Activated T-helper 2 cell treated with anti-CD3 and anti-CD28 coated beads, Interferon-gamma antibody, Interleukin-2, Interleukin-4, amounts not matched to agents 10 μg/mL and 5 μg/mL and 100 μg/mL, durations not matched to agents 14 hours and 24 hours and 36 hours (primary cell): Measurements from ENCODE around the gene EDAR. TPM values are rescaled to one million over a fixed set of nuclear protein-coding genes. Genes with fewer than 3 reads are reported as not detected.

Experiments used
- DNase-seq: peaks from one replicate; pipeline ENCODE4 v3.0.0; 2021; ENCODE audit warnings: low spot score
- H3K27ac Mint-ChIP-seq: one replicate; pipeline ENCODE4 v1.8.0; 2021; ENCODE audit warnings: mixed read lengths
- H3K27me3 Mint-ChIP-seq: one replicate; pipeline ENCODE4 v1.8.0; 2021; ENCODE audit warnings: low read depth, mixed read lengths
- H3K36me3 Mint-ChIP-seq: one replicate; pipeline ENCODE4 v1.8.0; 2021; ENCODE audit warnings: low read depth, mixed read lengths
- H3K4me1 Mint-ChIP-seq: one replicate; pipeline ENCODE4 v1.8.0; 2021; ENCODE audit warnings: low read depth, mixed read lengths
- H3K4me3 Mint-ChIP-seq: one replicate; pipeline ENCODE4 v1.8.0; 2021; ENCODE audit warnings: low read depth, mild to moderate bottlenecking, moderate library complexity, mixed read lengths
- H3K9me3 Mint-ChIP-seq: one replicate; pipeline ENCODE4 v1.8.0; 2021; ENCODE audit warnings: mixed read lengths
- intact Hi-C: fragments of 100-400 bp; cut with micrococcal nuclease; formaldehyde crosslinking; loops from one replicate; pipeline ENCODE4 v1.15.1; 2023
- total RNA-seq: library from RNA; stranded (reverse); gene quantifications from 2 replicates; pipeline ENCODE4 v1.2.3, GENCODE V29; 2022

The EDAR gene
- total RNA-seq, 1 donor from 2014 or later: 0.11 TPM

DNA sequence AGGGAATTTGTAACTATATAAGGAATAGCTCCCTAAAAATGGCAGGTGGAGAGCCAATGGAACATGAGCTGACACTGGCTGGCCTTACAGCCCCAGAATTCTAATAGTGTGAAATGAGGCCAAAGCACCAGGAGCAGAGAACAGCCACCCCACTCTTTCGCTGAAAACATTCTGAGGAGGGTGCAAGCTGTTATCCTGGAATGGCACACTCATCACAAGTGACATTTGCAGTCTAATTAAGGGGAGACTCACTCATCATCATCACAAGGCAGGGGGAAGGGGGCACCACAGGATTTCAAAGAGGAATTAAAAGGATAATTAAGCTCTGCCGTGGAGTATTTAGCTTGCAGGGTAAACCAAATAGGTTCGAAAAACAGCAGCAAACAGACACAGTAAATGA is 94.3 kb downstream of the EDAR start:
- peaks cover 14% of the 10 kb centered on the region for H3K4me1 Mint-ChIP-seq
- intact Hi-C loops: no loop called here
- no peak overlapping the region for H3K4me3 Mint-ChIP-seq
- H3K27me3 Mint-ChIP-seq: no peaks in the 10 kb centered on the region
- H3K9me3 Mint-ChIP-seq: peaks cover 24% of the 10 kb centered on the region
- no peak overlapping the region for H3K27ac Mint-ChIP-seq
- peaks cover 4% of the 10 kb centered on the region for H3K36me3 Mint-ChIP-seq
- no peak for DNase-seq

DNA sequence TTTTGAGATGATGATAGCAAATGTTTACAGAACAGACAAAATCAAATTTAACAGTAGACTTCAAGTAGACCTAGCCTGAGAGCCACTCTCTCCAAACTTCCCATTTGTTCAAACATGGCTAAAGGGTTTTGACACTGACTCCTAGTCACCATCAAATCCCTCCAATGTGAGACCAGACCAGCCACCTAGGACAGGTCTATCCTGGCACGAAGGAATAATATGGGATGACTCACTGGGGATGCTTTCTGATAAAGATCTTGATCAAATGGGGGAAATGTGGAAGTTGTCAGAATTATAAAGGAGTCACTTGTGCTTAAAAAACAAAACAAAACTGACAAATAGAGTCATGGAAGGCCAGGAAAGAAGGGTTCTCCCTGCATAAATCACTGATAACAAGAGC is 95.7 kb downstream of the EDAR start:
- Mint-ChIP-seq H3K36me3 (peaks cover 5% of the 10 kb centered on the region), H3K27me3 (no peaks in the 10 kb centered on the region), H3K9me3 (peaks cover 31% of the 10 kb centered on the region), H3K4me1 (peaks cover 3% of the 10 kb centered on the region), H3K27ac (no peak overlapping the region), H3K4me3 (no peak overlapping the region)
- intact Hi-C loops: no loop called here
- no peak for DNase-seq

DNA sequence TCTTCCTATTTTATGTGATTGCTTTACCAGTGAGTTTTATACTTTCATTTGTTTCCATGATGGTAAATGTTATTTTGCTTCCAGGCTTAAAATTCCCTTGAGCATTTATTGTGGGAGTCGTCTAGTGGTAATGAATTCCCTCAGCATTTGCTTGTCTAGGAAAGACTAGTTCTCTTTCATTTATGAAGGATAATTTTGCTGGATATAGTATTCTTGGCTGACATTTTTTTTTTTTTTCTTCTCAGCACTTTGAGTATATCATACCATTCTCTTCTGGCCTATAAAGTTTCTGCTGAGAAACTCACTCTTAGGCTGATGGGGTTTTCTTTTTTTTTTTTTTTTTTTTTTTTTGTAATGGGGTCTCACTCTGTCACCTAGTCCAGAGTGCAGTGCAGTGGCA is 99.1 kb downstream of the EDAR start:
- H3K4me3 Mint-ChIP-seq: no peak overlapping the region
- H3K9me3 Mint-ChIP-seq: peaks cover 36% of the 10 kb centered on the region
- H3K4me1 Mint-ChIP-seq: no peaks in the 10 kb centered on the region
- no peak for DNase-seq
- no peaks in the 10 kb centered on the region for H3K27me3 Mint-ChIP-seq
- peaks cover 8% of the 10 kb centered on the region for H3K36me3 Mint-ChIP-seq
- intact Hi-C loops: no loop called here
- no peak overlapping the region for H3K27ac Mint-ChIP-seq

DNA sequence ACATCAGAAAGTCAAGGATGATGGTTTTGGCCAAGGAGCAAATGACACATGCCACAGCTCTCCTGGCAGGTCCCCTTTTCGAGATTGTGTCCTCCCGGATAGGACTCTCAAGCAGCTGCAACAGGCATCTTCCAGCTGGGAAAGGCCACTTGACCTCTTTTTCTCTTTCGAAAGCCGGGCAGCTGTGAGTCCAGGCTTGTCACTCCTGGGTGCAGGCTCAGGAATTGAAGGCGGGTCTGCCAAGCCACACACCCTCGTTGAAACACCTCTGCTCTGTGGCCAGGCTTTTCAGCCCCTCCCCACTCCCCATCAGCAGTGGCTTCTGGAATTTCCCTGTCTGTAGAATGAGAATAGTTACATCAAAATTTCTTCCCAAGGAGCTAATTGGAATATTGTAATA is 104.4 kb downstream of the EDAR start:
- Mint-ChIP-seq H3K9me3 (peaks cover 39% of the 10 kb centered on the region), H3K27me3 (no peaks in the 10 kb centered on the region)

DNA sequence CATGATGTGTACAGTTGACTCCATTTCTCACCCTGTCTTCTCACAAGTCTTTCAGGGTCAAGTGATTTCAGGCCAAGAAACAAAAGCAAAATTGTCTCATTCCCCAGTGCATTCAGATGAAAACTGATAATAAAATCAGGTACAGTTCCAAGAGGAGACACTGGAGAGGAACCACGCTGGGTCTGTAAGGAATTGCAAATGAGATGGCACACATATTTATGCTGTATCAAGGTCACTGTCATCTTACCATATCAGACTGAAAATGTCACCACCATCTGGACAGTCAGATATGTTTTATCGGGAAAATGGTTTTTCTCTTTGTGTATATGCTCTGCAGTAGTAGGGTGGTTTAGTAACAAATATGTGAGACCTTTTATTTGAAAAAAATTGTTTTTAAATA is 110.7 kb downstream of the EDAR start:
- DNase-seq: no peak
- H3K9me3 Mint-ChIP-seq: peaks cover 23% of the 10 kb centered on the region
- H3K4me3 Mint-ChIP-seq: no peak overlapping the region
- H3K4me1 Mint-ChIP-seq: no peaks in the 10 kb centered on the region
- no peak overlapping the region for H3K27ac Mint-ChIP-seq
- no peaks in the 10 kb centered on the region for H3K27me3 Mint-ChIP-seq
- peaks cover 30% of the 10 kb centered on the region for H3K36me3 Mint-ChIP-seq
- intact Hi-C loops: no loop called here

More for the DNA sequence above, 104.4 kb downstream of the EDAR start:
- intact Hi-C loops: no loop called here
- H3K36me3 Mint-ChIP-seq: peaks cover 12% of the 10 kb centered on the region
- no peak overlapping the region for H3K27ac Mint-ChIP-seq
- DNase-seq: no peak
- no peak overlapping the region for H3K4me3 Mint-ChIP-seq
- H3K4me1 Mint-ChIP-seq: no peaks in the 10 kb centered on the region

DNA sequence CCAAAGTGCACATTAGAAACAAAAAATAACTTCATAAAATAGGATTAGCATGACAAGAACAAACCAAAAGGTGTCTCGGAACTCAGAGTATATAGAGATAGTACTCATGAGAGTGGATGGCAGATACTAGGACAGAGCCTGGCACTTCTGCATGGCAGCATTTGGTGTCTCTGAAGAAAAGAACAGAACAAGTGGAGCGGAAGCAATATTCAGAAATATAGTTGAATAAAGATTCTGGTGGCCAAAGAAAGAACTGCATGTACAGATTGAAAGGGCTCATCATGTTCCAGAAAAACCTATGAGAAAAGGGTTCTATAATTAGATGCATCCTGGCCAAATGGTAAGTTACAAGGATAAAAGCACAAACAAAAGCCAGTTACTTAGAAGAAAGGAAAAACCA is 111.5 kb downstream of the EDAR start:
- intact Hi-C loops: no loop called here
- H3K4me3 Mint-ChIP-seq: no peak overlapping the region
- peaks cover 21% of the 10 kb centered on the region for H3K9me3 Mint-ChIP-seq
- H3K4me1 Mint-ChIP-seq: no peaks in the 10 kb centered on the region
- no peak for DNase-seq
- H3K27ac Mint-ChIP-seq: no peak overlapping the region
- H3K36me3 Mint-ChIP-seq: peaks cover 30% of the 10 kb centered on the region
- H3K27me3 Mint-ChIP-seq: no peaks in the 10 kb centered on the region

DNA sequence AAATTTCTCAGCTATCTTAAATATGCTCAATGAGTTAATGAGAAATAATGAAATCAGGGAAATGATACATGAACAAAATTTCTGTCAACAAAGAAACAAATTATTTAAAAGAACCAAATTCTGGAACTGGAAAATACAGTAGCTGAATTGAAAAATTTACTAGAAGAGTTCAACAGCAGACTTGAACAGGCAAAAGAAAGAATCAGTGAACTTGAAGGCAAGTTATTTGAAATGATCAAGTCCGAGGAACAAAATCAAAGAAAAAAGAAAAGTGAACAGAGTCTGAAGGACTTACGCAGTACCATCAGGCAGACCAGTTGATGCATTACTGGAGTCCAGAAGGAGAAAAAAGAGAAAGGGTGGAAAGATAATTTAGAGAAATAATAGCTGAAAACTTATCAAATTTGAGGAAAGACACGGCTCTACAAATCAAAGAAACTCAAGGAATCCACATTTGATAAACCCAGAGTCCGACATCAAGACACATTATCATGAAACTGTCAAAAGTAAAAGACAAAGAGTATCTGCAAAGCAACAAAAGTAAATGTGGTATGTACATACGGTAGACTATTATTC is 118.9 kb downstream of the EDAR start:
- Mint-ChIP-seq H3K27ac (no peak overlapping the region), H3K27me3 (no peaks in the 10 kb centered on the region), H3K4me1 (no peaks in the 10 kb centered on the region), H3K9me3 (peaks cover 27% of the 10 kb centered on the region), H3K36me3 (peaks cover 62% of the 10 kb centered on the region), H3K4me3 (no peak overlapping the region)
- DNase-seq: no peak
- intact Hi-C loops: no loop called here

DNA sequence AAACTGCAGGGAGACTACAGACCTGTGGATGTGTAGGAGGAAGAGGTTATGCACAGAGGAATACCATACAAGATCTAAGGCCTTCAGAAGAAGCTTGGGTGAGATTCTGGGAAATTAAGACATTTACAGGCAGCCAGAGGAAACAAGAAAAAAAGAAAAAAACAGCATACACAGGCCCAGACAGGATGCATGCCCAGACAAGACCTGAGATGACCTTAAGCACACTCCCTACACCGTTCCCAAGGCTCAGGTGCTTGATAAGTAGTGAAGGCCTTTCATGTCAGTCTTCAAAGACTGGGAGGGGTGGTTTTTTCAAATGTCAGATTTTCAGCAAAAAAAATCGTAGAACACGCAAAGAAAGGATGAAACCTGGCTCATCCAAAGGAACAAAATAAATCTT is 119.5 kb downstream of the EDAR start:
- intact Hi-C loops: no loop called here
- H3K27ac Mint-ChIP-seq: no peak overlapping the region
- DNase-seq: no peak

DNA sequence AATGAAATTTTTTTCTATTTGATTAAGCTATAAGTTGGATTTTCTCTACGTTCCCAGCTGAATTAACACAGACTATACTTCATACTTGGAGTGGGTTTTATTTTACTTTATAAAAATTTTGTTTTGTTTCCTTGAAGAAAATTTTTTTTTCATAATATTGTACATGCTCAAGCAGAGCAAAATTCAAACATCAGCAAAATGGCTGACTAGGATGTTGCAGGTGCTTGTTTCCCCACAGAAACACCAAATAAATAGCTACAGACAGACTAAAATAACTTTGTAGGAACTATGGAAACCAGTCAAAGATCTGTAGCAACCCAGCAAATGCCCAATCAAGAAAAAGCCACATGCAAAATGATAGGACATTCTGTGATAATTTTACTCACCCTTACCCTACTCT is 120.1 kb downstream of the EDAR start:
- H3K27ac Mint-ChIP-seq: no peak overlapping the region
- no peaks in the 10 kb centered on the region for H3K27me3 Mint-ChIP-seq
- H3K4me1 Mint-ChIP-seq: no peaks in the 10 kb centered on the region
- intact Hi-C loops: no loop called here
- peaks cover 27% of the 10 kb centered on the region for H3K9me3 Mint-ChIP-seq
- H3K4me3 Mint-ChIP-seq: no peak overlapping the region
- peaks cover 56% of the 10 kb centered on the region for H3K36me3 Mint-ChIP-seq
- no peak for DNase-seq

More for the DNA sequence above, 119.5 kb downstream of the EDAR start:
- Mint-ChIP-seq H3K4me3 (no peak overlapping the region), H3K4me1 (no peaks in the 10 kb centered on the region), H3K9me3 (peaks cover 27% of the 10 kb centered on the region), H3K36me3 (peaks cover 59% of the 10 kb centered on the region), H3K27me3 (no peaks in the 10 kb centered on the region)

DNA sequence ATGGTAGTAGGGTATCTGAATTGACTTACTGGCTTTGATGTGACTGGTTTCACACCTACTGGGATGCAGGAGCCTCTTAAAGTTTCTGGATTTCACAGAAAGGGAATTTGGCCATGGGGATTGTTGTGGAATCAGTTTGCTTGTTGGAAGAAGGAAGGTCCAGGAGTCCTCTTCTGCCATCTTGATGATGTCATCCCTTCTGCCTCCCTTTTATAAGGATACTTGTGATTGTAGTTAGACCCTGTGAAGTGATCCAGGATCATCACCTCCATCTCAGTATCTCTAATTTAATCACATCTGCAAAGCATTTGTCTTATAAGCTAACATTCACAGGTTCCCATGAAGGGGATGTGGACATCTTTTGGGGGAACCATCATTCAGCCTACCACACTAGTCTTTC is 123.0 kb downstream of the EDAR start:
- intact Hi-C loops: no loop called here
- no peaks in the 10 kb centered on the region for H3K27me3 Mint-ChIP-seq
- peaks cover 53% of the 10 kb centered on the region for H3K36me3 Mint-ChIP-seq
- DNase-seq: no peak
- H3K4me1 Mint-ChIP-seq: no peaks in the 10 kb centered on the region
- H3K4me3 Mint-ChIP-seq: no peak overlapping the region
- H3K27ac Mint-ChIP-seq: no peak overlapping the region
- H3K9me3 Mint-ChIP-seq: peaks cover 21% of the 10 kb centered on the region

DNA sequence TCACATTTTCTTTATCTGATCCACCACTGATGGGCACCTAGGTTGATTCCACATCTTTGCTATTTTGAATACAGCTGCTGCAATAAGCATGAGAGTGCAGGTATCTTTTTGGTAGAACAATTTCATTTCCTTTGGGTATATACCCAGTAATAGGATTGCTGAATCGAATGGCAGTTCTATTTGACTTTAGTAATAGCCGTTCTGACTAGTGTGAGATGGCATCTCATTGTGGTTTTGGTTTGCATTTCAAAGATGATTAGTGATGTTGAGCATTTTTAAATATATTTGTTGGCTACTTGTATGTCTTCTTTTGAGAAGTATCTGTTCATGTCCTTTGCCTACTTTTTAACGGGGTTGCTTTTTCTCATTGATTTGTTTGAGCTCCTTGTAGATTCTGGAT is 130.1 kb downstream of the EDAR start:
- H3K4me3 Mint-ChIP-seq: no peak overlapping the region

DNA sequence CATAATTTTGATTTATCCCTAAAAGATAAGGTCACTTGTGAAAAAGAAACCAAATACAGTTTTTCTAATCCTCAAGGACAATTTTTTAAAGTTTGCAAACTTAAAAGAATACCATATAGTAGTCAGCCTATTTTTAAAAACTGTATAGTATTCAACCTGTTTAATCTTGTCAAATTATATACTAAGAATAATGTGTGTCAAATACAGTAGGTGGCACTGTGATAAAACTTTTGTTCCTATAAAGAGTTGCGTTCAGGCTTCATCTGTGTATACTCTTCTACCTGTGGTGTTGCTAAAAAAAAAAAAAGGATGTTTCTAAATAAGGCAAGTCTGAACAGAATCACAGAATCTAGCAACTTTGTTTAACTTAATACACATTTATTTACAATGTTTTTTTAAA is 133.8 kb downstream of the EDAR start:
- Mint-ChIP-seq H3K27ac (no peak overlapping the region), H3K9me3 (no peaks in the 10 kb centered on the region), H3K4me3 (no peak overlapping the region), H3K36me3 (peaks cover 49% of the 10 kb centered on the region), H3K27me3 (no peaks in the 10 kb centered on the region), H3K4me1 (peaks cover 2% of the 10 kb centered on the region)
- no peak for DNase-seq
- intact Hi-C loops: no loop called here

More for the DNA sequence above, 130.1 kb downstream of the EDAR start:
- Mint-ChIP-seq H3K27ac (no peak overlapping the region), H3K4me1 (peaks cover 2% of the 10 kb centered on the region), H3K9me3 (no peaks in the 10 kb centered on the region), H3K36me3 (peaks cover 41% of the 10 kb centered on the region), H3K27me3 (no peaks in the 10 kb centered on the region)
- no peak for DNase-seq
- intact Hi-C loops: no loop called here

DNA sequence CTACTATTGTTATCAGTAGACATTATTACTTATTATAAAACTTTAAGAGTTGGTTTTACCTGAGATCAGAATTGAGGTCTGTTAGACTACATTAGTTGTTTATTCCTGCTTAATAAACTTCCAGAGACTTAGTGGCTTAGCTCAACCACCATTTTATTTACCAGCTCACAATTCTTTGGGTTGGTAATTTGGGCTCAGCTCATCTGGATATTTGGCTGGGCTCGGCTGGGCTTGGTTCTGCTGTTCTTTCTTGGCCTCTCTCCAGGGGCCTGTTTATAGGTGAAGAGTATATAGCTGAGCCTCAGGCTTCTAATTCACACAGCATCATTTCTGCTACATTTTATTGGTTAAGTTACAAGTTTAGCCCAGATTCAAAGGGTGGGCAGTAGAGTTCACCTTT is 134.5 kb downstream of the EDAR start:
- no peaks in the 10 kb centered on the region for H3K27me3 Mint-ChIP-seq
- peaks cover 44% of the 10 kb centered on the region for H3K36me3 Mint-ChIP-seq
- H3K4me1 Mint-ChIP-seq: peaks cover 2% of the 10 kb centered on the region
- DNase-seq: no peak
- no peaks in the 10 kb centered on the region for H3K9me3 Mint-ChIP-seq
- H3K4me3 Mint-ChIP-seq: no peak overlapping the region
- intact Hi-C loops: no loop called here
- H3K27ac Mint-ChIP-seq: no peak overlapping the region

DNA sequence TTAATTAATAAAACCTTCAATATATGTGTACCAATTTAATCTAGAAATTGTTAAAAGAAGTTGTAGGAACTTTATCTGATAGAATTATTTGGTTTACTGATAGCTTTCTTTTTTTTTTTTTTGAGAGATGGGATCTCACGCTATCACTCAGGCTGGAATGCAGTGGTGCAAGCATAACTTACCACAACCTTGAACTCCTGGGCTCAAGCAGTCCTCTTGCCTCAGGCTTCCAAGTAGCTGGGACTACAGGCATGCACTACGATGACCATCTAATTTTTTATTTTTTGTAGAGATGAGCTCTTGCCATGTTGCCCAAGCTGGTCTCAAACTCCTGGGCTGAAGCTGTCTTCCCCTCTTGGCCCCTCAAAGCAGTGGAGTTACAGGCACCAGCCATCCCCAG is 135.6 kb downstream of the EDAR start:
- no peak overlapping the region for H3K27ac Mint-ChIP-seq
- intact Hi-C loops: no loop called here
- DNase-seq: no peak
- H3K36me3 Mint-ChIP-seq: peaks cover 36% of the 10 kb centered on the region
- H3K27me3 Mint-ChIP-seq: no peaks in the 10 kb centered on the region
- H3K4me1 Mint-ChIP-seq: peaks cover 2% of the 10 kb centered on the region
- H3K4me3 Mint-ChIP-seq: no peak overlapping the region
- no peaks in the 10 kb centered on the region for H3K9me3 Mint-ChIP-seq
